PC-9 (cell line): ENCODE data around the gene ANKRD34B. TPM values are rescaled to one million over a fixed set of nuclear protein-coding genes. Genes with fewer than 3 reads are reported as not detected.

Experiments used
- BruUV-seq: library from RNA; stranded (reverse); fragments of 400-500 nt; replicated peaks from 2 replicates; lab custom pipeline; 2021; lab: Mats Ljungman, UMichigan
- CTCF ChIA-PET: fragments of 300-600 bp; sonication (Branson Sonifier 250); formaldehyde crosslinking; loops from one replicate; lab custom pipeline; 2022; ENCODE audit warnings: antibody characterized with exemption; lab: Charles Lee
- POLR2A ChIA-PET: fragments of 300-600 bp; sonication (Branson Sonifier 250); formaldehyde crosslinking; loops from one replicate; lab custom pipeline; 2022; ENCODE audit warnings: antibody characterized with exemption; ENCODE audit not compliant: unreplicated experiment; lab: Charles Lee
- DNase-seq, 2 experiments: peaks; one replicate each; pipeline versions ENCODE4 v3.0.0 to v3.0.0-alpha.2; 2015 to 2022; ENCODE audit warnings: mixed read lengths in 1 of 2
- H2AFZ ChIP-seq: fragments of 200-600 bp; sonication (generic); 2 replicates; pipeline ENCODE4 v1.8.1; 2017; ENCODE audit warnings: antibody characterized with exemption
- H3F3A ChIP-seq: fragments of 200-600 bp; sonication (generic); 2 replicates; pipeline ENCODE4 v1.8.1; 2017; ENCODE audit warnings: antibody characterized with exemption, mild to moderate bottlenecking, low read depth; ENCODE audit not compliant: insufficient read depth
- H3K27ac ChIP-seq: fragments of 200-600 bp; sonication (generic); 2 replicates; pipeline ENCODE4 v1.6.1; 2016; ENCODE audit warnings: mixed run types
- H3K27me3 ChIP-seq: fragments of 200-600 bp; sonication (generic); 2 replicates; pipeline ENCODE4 v1.6.1; 2016; ENCODE audit warnings: low read depth, mixed run types; ENCODE audit not compliant: insufficient read depth
- H3K36me3 ChIP-seq: fragments of 200-600 bp; sonication (generic); 2 replicates; pipeline ENCODE4 v1.6.1; 2016; ENCODE audit warnings: low read depth, mixed run types
- H3K4me1 ChIP-seq: fragments of 200-600 bp; sonication (generic); replicated peaks from 2 replicates; pipeline ENCODE4 v1.6.1; 2016; ENCODE audit warnings: mixed run types; ENCODE audit not compliant: insufficient read depth
- H3K4me2 ChIP-seq: fragments of 200-600 bp; sonication (generic); 2 replicates; pipeline ENCODE4 v1.6.1; 2017; ENCODE audit warnings: mixed run types
- H3K4me3 ChIP-seq: fragments of 200-600 bp; sonication (generic); 2 replicates; pipeline ENCODE4 v1.6.1; 2016; ENCODE audit warnings: mixed run types
- H3K79me2 ChIP-seq: fragments of 200-600 bp; sonication (generic); 2 replicates; pipeline ENCODE4 v1.6.1; 2017; ENCODE audit warnings: low read depth, mixed run types
- H3K9me2 ChIP-seq: fragments of 200-600 bp; sonication (generic); 2 replicates; pipeline ENCODE4 v1.8.1; 2017; ENCODE audit warnings: mild to moderate bottlenecking; ENCODE audit not compliant: insufficient read depth
- H3K9me3 ChIP-seq: fragments of 200-600 bp; sonication (generic); 2 replicates; pipeline ENCODE4 v1.8.1; 2016; ENCODE audit warnings: low read depth; ENCODE audit not compliant: insufficient read depth
- H4K20me1 ChIP-seq: fragments of 200-600 bp; sonication (generic); 2 replicates; pipeline ENCODE4 v1.8.1; 2017; ENCODE audit not compliant: insufficient read depth
- EZH2 ChIP-seq: fragments of 200-600 bp; sonication (generic); IDR thresholded peaks from 2 replicates; pipeline ENCODE4 v1.8.0; 2017; ENCODE audit warnings: antibody characterized with exemption, low read depth
- intact Hi-C: fragments of 100-400 bp; cut with micrococcal nuclease; formaldehyde crosslinking; loops from one replicate; pipeline ENCODE4 v1.10.0; 2022; ENCODE audit not compliant: unreplicated experiment
- total RNA-seq: library from RNA; stranded (reverse); gene quantifications from 2 replicates; pipeline ENCODE4 v1.2.3, GENCODE V29; 2021
- TF ChIP-seq, protein P1 (sequence below): fragments of 200-600 bp; sonication (generic); conservative IDR thresholded peaks from 2 replicates; pipeline ENCODE4 v1.6.1; 2017; ENCODE audit warnings: mixed run types, antibody characterized with exemption, mild to moderate bottlenecking, moderate library complexity

ANKRD34B gene
- total RNA-seq, 1 experiment from 2014 or later: 0.26 TPM

- H3K27ac ChIP-seq: no peak overlapping the region
- H3K79me2 ChIP-seq: no peaks in the 10 kb centered on the region
- no peaks in the 10 kb centered on the region for H3F3A ChIP-seq
- no peak overlapping the region for H3K4me3 ChIP-seq
- TF ChIP-seq EZH2: no peak
- TF ChIP-seq, protein P1, sequence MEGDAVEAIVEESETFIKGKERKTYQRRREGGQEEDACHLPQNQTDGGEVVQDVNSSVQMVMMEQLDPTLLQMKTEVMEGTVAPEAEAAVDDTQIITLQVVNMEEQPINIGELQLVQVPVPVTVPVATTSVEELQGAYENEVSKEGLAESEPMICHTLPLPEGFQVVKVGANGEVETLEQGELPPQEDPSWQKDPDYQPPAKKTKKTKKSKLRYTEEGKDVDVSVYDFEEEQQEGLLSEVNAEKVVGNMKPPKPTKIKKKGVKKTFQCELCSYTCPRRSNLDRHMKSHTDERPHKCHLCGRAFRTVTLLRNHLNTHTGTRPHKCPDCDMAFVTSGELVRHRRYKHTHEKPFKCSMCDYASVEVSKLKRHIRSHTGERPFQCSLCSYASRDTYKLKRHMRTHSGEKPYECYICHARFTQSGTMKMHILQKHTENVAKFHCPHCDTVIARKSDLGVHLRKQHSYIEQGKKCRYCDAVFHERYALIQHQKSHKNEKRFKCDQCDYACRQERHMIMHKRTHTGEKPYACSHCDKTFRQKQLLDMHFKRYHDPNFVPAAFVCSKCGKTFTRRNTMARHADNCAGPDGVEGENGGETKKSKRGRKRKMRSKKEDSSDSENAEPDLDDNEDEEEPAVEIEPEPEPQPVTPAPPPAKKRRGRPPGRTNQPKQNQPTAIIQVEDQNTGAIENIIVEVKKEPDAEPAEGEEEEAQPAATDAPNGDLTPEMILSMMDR: no peak
- intact Hi-C loops: loop anchor here (2.0 kb wide), 1 partner anchor 13 kb away; no protein-coding TSS in a partner anchor
- DNase-seq: no peak
- CTCF ChIA-PET: interaction anchor here (0.6 kb wide), 1 partner anchor 882 kb away, joined by 6 read pairs; no protein-coding TSS in a partner anchor
- no peaks in the 10 kb centered on the region; the same call in 1 of the 2 replicates for H3K9me3 ChIP-seq
- H3K9me2 ChIP-seq: no peaks in the 10 kb centered on the region; the same call in 1 of the 2 replicates
- H3K27me3 ChIP-seq: no peaks in the 10 kb centered on the region
- POLR2A ChIA-PET: no interaction called here
- no peaks in the 10 kb centered on the region for H3K4me1 ChIP-seq
- BruUV-seq: no TSS peak
- no peak overlapping the region for H2AFZ ChIP-seq
- H3K4me2 ChIP-seq: no peak overlapping the region
- no peaks in the 10 kb centered on the region for H4K20me1 ChIP-seq
- H3K36me3 ChIP-seq: no peaks in the 10 kb centered on the region
Observed at GRCh38 chr5:80607832-80608231, 37.8 kb upstream of the ANKRD34B start.

GRCh38 chr5:80607343-80607742 lies 37.3 kb upstream of the ANKRD34B start:
- Histone ChIP-seq H3K9me3 (no peaks in the 10 kb centered on the region; the same call in 1 of the 2 replicates), H3K9me2 (no peaks in the 10 kb centered on the region; the same call in 1 of the 2 replicates), H4K20me1 (no peaks in the 10 kb centered on the region), H3K36me3 (no peaks in the 10 kb centered on the region), H3K27me3 (no peaks in the 10 kb centered on the region), H2AFZ (no peak overlapping the region), H3K79me2 (no peaks in the 10 kb centered on the region), H3K27ac (no peak overlapping the region), H3K4me1 (no peaks in the 10 kb centered on the region), H3F3A (no peaks in the 10 kb centered on the region), H3K4me3 (no peak overlapping the region), H3K4me2 (no peak overlapping the region)
- BruUV-seq: no TSS peak
- CTCF ChIA-PET: no interaction called here
- POLR2A ChIA-PET: no interaction called here
- TF ChIP-seq, protein P1: no peak
- DNase-seq: no peak
- intact Hi-C loops: loop anchor here (2.0 kb wide), 1 partner anchor 13 kb away; no protein-coding TSS in a partner anchor

DNA sequence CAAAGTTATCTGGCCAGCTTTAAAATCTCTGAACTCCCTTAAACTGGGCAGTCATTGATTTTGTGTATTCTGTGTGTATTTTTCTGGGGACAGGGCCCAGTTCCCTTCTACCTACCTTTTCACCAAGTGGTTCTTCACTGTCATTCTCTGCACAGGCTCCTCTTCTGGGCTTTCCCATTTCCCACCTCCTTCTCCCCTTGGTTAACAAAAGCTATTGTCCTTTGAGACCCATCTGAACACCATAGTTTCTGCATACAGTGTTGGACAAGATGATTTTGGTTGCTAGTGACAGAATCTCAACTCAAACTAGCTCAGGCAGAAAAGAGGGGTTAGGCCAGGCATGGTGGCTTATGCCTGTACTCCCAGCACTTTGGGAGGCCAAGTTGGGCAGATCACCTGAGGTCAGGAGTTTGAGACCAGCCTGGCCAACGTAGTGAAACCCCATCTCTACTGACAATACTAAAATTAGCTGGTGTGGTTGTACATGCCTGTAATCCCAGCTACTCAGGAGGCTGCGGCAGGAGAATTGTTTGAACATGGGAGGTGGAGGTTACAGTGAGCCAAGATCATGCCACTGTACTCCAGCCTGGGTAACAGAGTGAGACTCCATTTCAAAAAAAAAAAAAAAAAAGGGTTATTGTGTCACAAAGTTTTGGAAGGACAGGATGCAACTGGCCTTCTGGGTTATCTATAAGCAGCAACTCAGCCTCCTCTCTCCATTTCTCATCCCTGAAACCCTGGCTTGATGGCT lies 31.0 kb upstream of the ANKRD34B start:
- ChIA-PET POLR2A (no interaction called here), CTCF (no interaction called here)
- Histone ChIP-seq H3K36me3 (no peaks in the 10 kb centered on the region), H3K4me3 (no peak overlapping the region), H3K9me3 (no peaks in the 10 kb centered on the region), H2AFZ (no peak overlapping the region), H4K20me1 (no peaks in the 10 kb centered on the region), H3K4me2 (no peak overlapping the region), H3K9me2 (no peaks in the 10 kb centered on the region), H3F3A (no peaks in the 10 kb centered on the region), H3K4me1 (no peaks in the 10 kb centered on the region), H3K27ac (no peak overlapping the region), H3K27me3 (no peaks in the 10 kb centered on the region), H3K79me2 (no peaks in the 10 kb centered on the region)
- BruUV-seq: no TSS peak
- DNase-seq: no peak
- TF ChIP-seq EZH2: no peak
- TF ChIP-seq, protein P1: no peak
- intact Hi-C loops: no loop called here
